Measurements from ENCODE around the gene PSMD8. TPM values are rescaled to one million over a fixed set of nuclear protein-coding genes. Genes with fewer than 3 reads are reported as not detected.

The PSMD8 gene
- total RNA-seq, 1 experiment from 2014 or later: 195 TPM

- Histone ChIP-seq H3K4me2 (ENCODE audit: low read length) (peak overlapping the region; percentile 74), H3K4me3 (replicated peaks in 1 of 2; ENCODE audit: low read depth in 1 of 2, low read length in 2 of 2) (peak overlapping the region; percentile 44 to 97), H3K27ac (ENCODE audit: low read depth, low read length) (peak overlapping the region; percentile 54), H2AFZ (ENCODE audit: low read depth, low read length, poor library complexity, severe bottlenecking) (peak overlapping the region; percentile 81), H3K9me2 (ENCODE audit: insufficient read depth) (no peaks in the 10 kb centered on the region), H3K9me3 (ENCODE audit: control insufficient read depth in 1 of 2, insufficient read depth in 1 of 2, low read depth in 1 of 2, low read length in 2 of 2) (no peaks in the 10 kb centered on the region), H3K9ac (ENCODE audit: low read length) (peak overlapping the region; percentile 50), H3K79me2 (ENCODE audit: insufficient read depth, low read length) (peaks cover 41% of the 10 kb centered on the region), H3K4me1 (ENCODE audit: control insufficient read depth in 1 of 2, insufficient read depth in 2 of 2, low read length in 2 of 2) (peaks cover 11 to 23% of the 10 kb centered on the region in 2 experiments), H4K20me1 (ENCODE audit: insufficient read depth) (no peaks in the 10 kb centered on the region), H3K36me3 (ENCODE audit: control insufficient read depth in 1 of 2, insufficient read depth in 2 of 2, low read length in 2 of 2) (peaks cover 11 to 13% of the 10 kb centered on the region in 2 experiments; a peak in 3 of 4 replicates), H3K27me3 (ENCODE audit: insufficient read depth, low read length) (no peaks in the 10 kb centered on the region)
- ATAC-seq (no peak), DNase-seq (ENCODE audit: low read depth, low spot score) (no peak)
- ChIA-PET POLR2A (interaction anchor here (0.7 to 5.6 kb wide), 12 partner anchors 10 to 471 kb away, joined by 3 to 44 read pairs (median 5); partner anchors contain the start of genes C19orf33, CATSPERG, FAM98C and GGN), CTCF (interaction anchor here (0.6 to 1.8 kb wide), 14 partner anchors 11 to 556 kb away, joined by 3 to 28 read pairs (median 3); partner anchors contain the start of genes CATSPERG, FAM98C, GGN and MRPS12), RAD21 (ENCODE audit: low non-redundant PET in 1 of 2, low total read pairs in 2 of 2, uncharacterized antibody in 2 of 2, unreplicated experiment in 2 of 2) (interaction anchor here (0.5 to 1.4 kb wide), 9 partner anchors 14 to 232 kb away, joined by 3 to 7 read pairs (median 4); partner anchors contain the start of genes CATSPERG (in 2 of the 2) and GGN (in 2 of the 2))
- TF ChIP-seq YY1 (IDR thresholded peaks at IDR 0.05; ENCODE audit: extremely low read depth, insufficient replicate concordance, low read depth, low read length): no peak
- no peak for TF ChIP-seq FOSL1 (IDR thresholded peaks at IDR 0.05; ENCODE audit: low read depth)
- TF ChIP-seq ZNF274 (IDR thresholded peaks at IDR 0.05; ENCODE audit: low read depth, low read length): no peak
- TF ChIP-seq SP1 (IDR thresholded peaks at IDR 0.05; ENCODE audit: low read depth): no peak
- no peak for TF ChIP-seq ZBTB33 (IDR thresholded peaks at IDR 0.05; ENCODE audit: extremely low read depth, insufficient replicate concordance, low read length)
- TF ChIP-seq CBX3 (IDR thresholded peaks at IDR 0.05; ENCODE audit: low read depth): no peak
- no peak for TF ChIP-seq MAX (IDR thresholded peaks at IDR 0.05)
- no peak for TF ChIP-seq ATF3 (IDR thresholded peaks at IDR 0.05)
- TF ChIP-seq SIN3A (IDR thresholded peaks at IDR 0.05; ENCODE audit: low read depth): no peak
- TF ChIP-seq SRF (IDR thresholded peaks at IDR 0.05; ENCODE audit: low read depth): no peak
- intact Hi-C loops (cut with micrococcal nuclease): loop anchor here (1.0 kb wide), 1 partner anchor 38 kb away; no protein-coding TSS in a partner anchor
- TSS peak; percentile 98 for BruUV-seq (replicated peaks)
These were observed 452 bp upstream of the PSMD8 start for GRCh38 chr19:38373907-38374331.
